HG03442 (cell line): ENCODE data around the gene CEMIP.

Experiments used
- ATAC-seq: cut with Tn5 transposase; IDR thresholded peaks from one replicate; pipeline ENCODE4 v1.9.1; 2021; ENCODE audit warnings: mild to moderate bottlenecking, moderate library complexity; ENCODE audit not compliant: unreplicated experiment

CEMIP gene

GRCh38 chr15:80778964-80779657 is at the start of gene CEMIP:
Gene CEMIP, plus strand, starts transcription at chr15:80779370. Its CDS starts 94,510 bp downstream, at chr15:80873880.
- ATAC-seq = no peak

GRCh38 chr15:80730387-80730786 is 48.8 kb upstream of the CEMIP start:
- no peak for ATAC-seq

GRCh38 chr15:80730926-80731325 is 48.2 kb upstream of the CEMIP start:
- ATAC-seq = no peak

- ATAC-seq = no peak
Observed at GRCh38 chr15:80732167-80732566, 47.0 kb upstream of the CEMIP start.

DNA sequence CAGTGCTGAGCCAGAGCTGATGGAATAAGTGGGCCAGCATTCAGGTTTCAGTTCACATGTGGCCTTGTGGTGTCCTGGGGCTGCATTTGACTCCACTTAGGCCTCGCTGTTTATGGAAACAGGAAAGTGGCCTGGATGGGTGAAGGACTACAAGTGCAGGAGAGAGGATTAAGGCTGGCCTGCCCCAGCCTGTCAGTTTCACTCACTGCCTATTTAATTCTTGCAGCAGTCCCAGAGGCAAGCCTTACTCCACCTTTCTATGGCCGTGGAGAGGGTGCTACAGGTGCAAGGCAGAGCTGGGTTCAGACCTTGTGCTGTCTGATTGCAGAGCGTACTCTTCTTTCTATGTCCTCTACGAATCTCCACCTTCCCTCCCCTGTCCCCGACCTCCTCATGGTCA is 46.4 kb upstream of the CEMIP start:
- no peak for ATAC-seq

- ATAC-seq = no peak
Observed at GRCh38 chr15:80733460-80733859, 45.7 kb upstream of the CEMIP start.

GRCh38 chr15:80735344-80735743 is 43.8 kb upstream of the CEMIP start:
- ATAC-seq = no peak

DNA sequence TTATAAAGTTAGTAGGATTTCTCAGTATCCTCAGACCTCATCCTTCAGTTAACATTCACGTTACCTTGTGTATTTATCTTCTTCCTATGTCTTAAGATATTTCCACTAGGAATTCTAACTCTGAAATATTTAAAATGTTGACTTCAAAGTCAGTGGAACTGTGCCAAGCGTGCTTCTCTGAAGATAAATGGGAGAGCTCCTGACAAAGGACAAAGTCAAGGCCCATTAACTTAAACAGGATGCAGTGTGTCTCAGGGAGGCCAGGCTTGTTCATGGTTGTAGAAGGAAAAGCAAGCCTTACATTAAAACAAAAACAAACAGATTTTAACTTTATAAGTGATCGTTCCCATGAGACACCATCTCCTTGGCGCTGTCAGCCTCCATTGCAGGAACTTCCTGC is 42.6 kb upstream of the CEMIP start:
- ATAC-seq = no peak

DNA sequence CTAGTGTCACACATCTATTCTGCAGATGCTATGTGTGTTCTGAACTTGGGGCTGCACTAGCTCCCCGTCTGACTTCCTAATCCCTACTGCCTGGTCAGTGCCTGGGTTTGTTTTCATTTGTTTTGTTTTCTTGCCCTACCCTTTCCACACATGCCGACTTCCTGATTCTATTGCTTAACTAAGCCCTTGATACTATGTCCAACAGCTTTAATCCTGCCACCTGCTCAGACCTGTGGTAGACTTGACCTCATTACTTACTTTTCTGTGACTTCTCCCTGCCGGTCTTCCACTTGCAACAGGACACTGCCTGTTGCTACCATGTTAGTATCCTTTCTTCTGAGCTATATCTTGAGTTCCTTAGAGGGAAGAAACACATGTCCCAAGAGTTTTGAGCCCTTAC is 39.3 kb upstream of the CEMIP start:
- ATAC-seq = no peak

DNA sequence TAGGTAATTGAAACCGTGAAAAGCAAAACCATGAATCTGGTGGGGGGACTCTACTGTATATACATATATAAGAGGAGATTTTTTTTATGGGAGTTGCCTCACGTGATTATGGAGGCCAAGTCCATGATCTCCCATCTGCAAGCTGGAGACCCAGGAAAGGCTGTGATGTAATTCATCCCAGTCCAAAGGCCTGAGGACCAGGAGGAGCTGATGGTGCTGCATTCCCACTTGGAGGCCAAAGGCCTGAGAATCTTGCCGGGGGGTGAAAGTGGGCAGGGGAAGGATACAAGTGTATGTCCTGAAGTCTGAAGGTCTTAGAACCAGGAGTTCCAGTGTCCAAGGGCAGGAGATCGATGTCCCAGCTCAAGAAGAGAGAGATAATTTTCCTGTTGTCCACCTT is 37.1 kb upstream of the CEMIP start:
- ATAC-seq = no peak

GRCh38 chr15:80743189-80743833 is 35.9 kb upstream of the CEMIP start:
- ATAC-seq = no peak

GRCh38 chr15:80744415-80744814 is 34.8 kb upstream of the CEMIP start:
- ATAC-seq = no peak

DNA sequence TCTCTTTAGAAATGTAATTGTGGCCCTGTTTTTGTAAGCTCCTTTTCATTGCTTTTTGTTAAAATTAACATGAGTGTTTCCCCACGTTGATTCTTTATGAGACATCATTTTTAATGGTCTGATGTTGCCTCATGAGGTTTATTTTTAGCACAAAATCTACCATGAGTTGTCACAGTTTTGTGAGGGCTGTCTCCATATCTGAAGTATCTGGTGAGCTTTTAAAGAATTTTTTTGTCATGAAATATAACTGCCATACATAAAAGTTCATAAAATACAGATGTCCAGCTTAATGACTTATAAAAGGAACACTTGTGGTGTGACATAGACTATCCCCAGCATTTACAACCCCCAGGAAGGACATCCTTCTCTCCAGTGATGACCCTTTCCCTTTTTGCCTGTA is 34.3 kb upstream of the CEMIP start:
- no peak for ATAC-seq

DNA sequence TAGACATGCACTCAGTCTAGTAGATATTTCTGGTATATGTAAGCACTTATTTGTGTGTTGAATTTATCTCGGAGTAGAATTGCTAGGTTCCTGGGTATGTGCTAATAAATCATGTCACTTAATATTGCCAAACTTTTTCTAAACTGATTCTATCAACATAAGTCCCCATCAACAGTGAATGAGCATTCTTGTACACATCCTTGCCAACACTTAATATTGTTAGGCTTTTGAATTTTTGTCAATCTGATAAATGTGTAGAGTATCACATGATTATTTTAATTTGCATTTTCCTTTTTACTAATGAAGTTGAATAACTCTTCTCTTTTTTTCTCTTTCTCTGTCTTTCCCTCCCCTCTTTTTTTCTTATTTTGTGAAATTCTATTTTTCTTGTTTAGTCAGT is 33.3 kb upstream of the CEMIP start:
- no peak for ATAC-seq

- ATAC-seq = no peak
Observed at GRCh38 chr15:80747317-80748053, 31.7 kb upstream of the CEMIP start.

DNA sequence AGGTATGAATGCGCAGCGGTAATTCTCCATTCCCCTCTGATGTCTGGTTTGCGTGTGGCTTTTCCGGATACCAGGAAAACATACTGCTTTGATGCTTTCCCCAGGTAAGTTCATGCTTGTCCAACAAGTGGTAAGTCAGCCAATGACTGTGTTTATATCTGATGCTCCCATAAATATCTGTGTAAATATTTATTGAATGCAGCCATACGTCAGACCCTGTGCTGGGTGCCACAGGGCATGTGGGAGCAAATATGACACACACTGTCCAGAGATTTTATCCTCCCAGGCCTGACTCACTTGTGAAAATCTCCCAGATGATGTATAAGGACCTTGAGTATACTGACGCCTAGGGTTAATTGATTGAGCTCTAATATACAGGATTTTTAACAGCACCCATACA is 29.6 kb upstream of the CEMIP start:
- ATAC-seq = no peak

- ATAC-seq = no peak
Observed at GRCh38 chr15:80750575-80750974, 28.6 kb upstream of the CEMIP start.

- no peak for ATAC-seq
Observed at GRCh38 chr15:80752204-80752603, 27.0 kb upstream of the CEMIP start.

DNA sequence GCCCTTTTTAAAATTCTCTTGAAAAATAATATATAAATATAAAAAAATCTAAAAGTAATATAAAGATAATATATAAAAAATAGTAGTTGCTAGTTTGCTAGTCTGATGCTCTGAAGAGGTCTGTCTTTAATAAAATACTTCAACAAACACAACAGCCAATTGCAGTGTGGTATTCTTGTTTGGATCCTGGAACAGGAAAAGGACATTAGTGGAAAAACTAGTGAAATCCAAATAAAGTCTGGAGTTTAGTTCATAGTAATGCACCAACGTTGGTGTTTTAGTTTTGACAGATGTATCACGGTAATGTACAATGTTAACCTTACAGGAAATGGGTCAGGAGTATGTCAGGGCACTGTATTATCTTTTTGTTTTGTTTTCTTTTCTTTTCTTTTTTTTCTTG is 26.0 kb upstream of the CEMIP start:
- no peak for ATAC-seq

DNA sequence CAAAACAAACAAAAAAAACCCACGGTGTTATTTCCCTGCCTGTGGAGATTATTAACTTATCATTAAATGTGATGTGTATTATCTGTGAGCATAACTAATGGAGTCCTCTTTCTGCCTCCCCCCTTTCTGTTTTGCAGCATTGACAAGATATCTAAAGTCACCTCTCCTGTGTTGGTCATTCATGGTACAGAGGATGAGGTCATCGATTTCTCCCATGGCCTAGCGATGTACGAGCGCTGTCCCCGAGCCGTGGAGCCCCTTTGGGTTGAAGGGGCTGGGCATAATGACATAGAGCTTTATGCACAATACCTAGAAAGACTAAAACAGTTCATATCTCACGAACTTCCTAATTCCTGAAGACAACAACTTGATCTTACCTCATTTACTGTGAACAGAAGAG is 25.2 kb upstream of the CEMIP start:
- no peak for ATAC-seq

- no peak for ATAC-seq
Observed at GRCh38 chr15:80755885-80756284, 23.3 kb upstream of the CEMIP start.

GRCh38 chr15:80758130-80758745 is 20.9 kb upstream of the CEMIP start:
- ATAC-seq = no peak
